GM12874 (cell line): ENCODE results near the gene THBS4.

Experiments
- TF ChIP-seq, protein P1 (sequence below): IDR thresholded peaks from 2 replicates; pipeline ENCODE4 v1.5.1; 2011; ENCODE audit warnings: low read depth, mild to moderate bottlenecking, control low read depth, low read length, moderate library complexity; ENCODE audit not compliant: insufficient read depth

Gene THBS4

DNA sequence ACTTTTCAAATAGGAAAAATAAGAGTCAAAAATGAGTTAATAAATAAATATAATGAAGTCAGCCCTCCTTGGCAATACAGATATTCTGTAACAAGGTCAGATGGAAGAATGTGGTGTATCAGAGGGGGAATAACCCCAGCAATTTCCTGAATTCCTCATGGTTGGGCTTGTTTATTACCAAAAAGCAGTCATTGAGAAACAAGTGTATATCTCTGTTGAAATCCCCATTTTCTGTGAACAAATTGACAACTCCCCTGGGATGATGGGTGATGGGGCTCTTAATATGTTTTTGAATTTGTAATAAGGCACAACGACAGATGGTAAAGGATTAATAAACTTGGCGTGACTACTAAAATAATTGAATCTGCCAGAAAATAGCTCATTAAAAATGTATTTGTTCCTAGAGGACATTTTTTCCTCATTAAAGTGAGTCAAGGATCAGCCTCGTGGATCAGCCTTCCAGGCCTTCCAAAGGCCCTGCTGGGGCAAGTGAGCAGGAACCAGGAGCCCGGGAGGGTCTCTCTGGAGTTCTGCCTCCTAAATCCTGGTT, 34.2 kb downstream of the THBS4 start:
- TF ChIP-seq, protein P1, sequence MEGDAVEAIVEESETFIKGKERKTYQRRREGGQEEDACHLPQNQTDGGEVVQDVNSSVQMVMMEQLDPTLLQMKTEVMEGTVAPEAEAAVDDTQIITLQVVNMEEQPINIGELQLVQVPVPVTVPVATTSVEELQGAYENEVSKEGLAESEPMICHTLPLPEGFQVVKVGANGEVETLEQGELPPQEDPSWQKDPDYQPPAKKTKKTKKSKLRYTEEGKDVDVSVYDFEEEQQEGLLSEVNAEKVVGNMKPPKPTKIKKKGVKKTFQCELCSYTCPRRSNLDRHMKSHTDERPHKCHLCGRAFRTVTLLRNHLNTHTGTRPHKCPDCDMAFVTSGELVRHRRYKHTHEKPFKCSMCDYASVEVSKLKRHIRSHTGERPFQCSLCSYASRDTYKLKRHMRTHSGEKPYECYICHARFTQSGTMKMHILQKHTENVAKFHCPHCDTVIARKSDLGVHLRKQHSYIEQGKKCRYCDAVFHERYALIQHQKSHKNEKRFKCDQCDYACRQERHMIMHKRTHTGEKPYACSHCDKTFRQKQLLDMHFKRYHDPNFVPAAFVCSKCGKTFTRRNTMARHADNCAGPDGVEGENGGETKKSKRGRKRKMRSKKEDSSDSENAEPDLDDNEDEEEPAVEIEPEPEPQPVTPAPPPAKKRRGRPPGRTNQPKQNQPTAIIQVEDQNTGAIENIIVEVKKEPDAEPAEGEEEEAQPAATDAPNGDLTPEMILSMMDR = no peak

DNA sequence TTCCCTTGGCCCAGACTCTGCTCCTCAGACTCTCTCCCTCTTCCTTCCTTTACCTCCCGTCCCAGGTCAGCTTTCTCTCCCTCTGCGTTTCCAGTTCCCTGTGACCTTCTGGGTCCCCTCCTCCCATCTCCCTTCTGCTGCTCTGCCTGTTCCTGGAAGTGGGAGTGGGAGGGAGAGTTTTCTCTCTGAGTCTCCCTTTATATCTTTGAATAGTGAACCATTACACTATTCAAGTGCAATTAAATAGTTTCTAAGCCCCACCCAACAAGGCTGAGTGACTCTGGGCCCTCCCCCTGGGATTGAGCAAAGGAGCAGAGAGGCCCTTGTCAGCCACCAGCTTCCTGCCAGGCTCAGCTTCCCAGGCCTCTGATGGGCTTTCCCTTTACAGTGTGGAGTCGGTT, 34.8 kb downstream of the THBS4 start:
- TF ChIP-seq, protein P1 = no peak

DNA sequence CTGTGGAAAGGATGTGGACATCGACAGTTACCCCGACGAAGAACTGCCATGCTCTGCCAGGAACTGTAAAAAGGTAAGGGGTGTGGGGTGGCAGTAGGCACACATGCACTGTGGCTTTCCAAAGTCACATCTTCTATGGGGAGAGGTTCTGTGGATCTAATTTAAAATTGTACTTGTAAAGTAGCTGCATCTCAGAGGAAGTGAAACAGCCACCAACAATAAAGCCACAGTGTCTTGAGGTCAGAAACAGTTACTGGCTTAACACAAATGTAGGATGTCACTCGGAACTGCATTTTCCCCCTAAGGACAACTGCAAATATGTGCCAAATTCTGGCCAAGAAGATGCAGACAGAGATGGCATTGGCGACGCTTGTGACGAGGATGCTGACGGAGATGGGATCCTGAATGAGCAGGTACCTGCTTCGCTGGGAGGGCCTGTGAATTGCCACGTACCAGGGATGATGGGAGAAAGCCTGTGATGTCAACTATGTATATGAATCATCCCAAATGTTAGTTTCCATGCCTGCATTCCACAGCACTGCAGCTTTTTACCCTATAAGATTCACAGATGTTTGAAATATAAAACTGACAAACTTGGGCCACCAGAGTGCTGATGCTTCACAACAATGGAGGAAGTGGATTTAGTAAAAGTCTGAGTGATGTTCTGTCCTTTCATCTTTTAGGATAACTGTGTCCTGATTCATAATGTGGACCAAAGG, 35.3 kb downstream of the THBS4 start:
- TF ChIP-seq, protein P1 = no peak

DNA sequence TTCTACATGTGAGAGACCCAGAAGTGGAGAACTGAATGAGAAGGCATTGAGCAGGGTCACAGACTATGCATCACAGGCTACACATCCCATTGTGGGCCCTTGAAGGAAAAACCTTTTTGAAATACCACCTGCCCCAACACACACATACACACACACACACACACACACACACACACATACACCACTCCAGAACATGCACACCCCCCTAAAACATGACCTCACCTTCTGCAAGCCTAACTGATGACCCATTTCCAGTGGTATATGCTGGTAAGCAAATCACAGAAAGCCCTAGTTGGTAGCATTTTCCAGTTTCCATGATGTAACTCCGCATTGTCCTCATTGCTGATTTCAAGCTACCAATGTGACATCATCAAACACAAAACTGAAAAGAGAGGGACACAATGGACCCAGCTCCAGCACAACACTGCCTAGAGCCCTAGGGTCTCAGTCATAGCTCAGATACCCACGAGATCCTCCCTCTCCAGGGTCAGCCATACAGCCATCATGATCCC, 36.4 kb downstream of the THBS4 start:
- TF ChIP-seq, protein P1 = no peak

DNA sequence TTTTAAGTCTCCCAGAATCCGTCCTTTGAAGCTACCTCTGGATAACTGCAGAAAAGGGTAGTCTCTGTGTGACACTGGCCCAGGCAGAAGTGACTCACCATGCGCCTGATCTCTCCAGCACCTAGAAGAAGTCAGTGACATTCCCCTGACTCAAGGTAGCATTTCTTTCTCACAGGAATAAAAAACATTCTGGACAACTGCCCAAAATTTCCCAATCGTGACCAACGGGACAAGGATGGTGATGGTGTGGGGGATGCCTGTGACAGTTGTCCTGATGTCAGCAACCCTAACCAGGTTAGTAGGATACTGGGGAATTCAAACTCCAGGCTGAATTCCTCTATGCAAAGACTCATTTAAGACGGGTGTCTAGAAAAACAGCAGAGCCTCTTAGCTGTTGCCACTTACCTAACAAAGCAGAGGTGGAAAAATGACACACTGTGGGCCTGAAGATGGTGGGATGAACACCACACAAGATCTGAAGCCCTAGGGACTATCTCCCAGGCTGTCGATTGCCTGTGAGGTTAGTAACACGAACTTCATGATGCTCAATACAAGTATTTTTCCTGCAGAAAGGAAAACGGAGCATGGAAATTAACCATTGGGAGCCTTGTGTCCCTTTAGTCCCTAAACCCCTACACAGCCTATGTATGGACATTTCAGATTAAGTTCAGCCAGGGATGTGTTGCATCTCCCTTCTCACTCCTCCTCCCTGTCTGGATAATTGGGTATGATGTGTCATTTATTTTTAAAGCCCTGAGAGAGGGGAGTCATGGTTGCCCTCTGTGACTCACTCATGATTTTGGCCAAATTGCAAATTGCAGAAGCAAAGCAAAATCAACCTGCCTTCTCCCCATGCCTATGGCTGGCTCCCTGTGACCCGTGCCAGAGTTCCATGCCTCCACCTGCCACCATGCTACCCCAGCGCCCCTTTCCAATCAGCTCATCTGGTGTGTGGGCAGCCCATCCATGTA, 37.2 kb downstream of the THBS4 start:
- TF ChIP-seq, protein P1 = no peak

DNA sequence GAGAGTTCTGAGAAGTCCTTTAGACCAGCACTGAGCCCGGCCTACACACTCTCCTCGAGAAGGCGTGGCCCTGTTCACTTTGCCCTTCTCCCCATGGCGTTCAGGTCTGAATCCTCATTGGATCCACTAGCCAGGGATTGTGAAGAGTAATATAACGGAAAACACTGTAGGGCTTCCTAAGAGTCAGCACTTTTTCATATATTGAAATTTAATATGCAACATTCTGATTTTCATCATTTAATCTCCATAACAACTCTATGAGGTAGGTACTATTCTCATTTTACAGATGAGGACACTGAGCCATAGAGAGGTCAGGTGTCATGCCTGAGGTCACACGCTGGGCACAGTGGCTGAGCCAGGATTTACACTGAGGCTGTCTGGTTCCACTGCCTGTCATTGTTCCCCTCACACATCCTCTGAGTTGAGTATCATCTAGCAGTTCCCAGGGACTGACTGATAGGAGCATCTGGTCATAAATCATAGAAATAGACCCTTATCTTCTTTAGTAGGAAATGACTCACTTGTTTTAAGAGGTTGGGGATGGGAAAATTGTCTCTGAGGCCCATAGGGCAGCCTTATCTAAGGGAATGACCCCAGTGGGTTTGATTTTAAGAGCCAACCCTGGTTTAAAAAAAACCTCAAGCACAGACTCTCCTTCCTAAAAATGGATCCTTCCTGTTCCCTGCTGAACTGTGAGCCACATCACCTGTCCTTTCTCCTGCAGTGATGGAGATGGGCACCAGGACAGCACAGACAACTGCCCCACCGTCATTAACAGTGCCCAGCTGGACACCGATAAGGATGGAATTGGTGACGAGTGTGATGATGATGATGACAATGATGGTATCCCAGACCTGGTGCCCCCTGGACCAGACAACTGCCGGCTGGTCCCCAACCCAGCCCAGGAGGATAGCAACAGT, 41.2 kb downstream of the THBS4 start:
- TF ChIP-seq, protein P1 = no peak
